Retina (tissue), 1 donor: ENCODE data around the gene TBC1D12.
"Not testable (repeated sequence)": the region's sequence is repeated elsewhere in the genome, so short reads cannot be mapped to it uniquely, and the experiment has no call there.

Experiments used
- DNase-seq: peaks from one replicate; pipeline ENCODE4 v3.0.0-alpha.2; 2016

TBC1D12 gene

GRCh38 chr10:94549221-94549620, 146.9 kb downstream of the TBC1D12 start:
- no peak for DNase-seq

GRCh38 chr10:94567714-94568307, 165.5 kb downstream of the TBC1D12 start:
- DNase-seq = not testable (repeated sequence)

GRCh38 chr10:94571081-94571480, 168.7 kb downstream of the TBC1D12 start:
- DNase-seq = no peak

GRCh38 chr10:94571528-94571927, 169.2 kb downstream of the TBC1D12 start:
- DNase-seq = no peak

GRCh38 chr10:94578790-94579189, 176.4 kb downstream of the TBC1D12 start:
- DNase-seq = no peak

GRCh38 chr10:94583124-94583523, 180.8 kb downstream of the TBC1D12 start:
- no peak for DNase-seq
